GM12892 (cell line): ENCODE data around the gene PSAP.

Experiments
- POLR2A ChIP-seq: IDR thresholded peaks from 2 replicates; pipeline ENCODE4 v1.6.1; 2011; ENCODE audit warnings: low read depth, low read length, control low read depth
- POLR2AphosphoS5 ChIP-seq: IDR thresholded peaks from 2 replicates; pipeline ENCODE4 v1.6.1; 2011; ENCODE audit warnings: low read depth, low read length, control low read depth
- TAF1 ChIP-seq: IDR thresholded peaks from 2 replicates; pipeline ENCODE4 v1.6.1; 2011; ENCODE audit warnings: low read depth, mild to moderate bottlenecking, control low read depth, low read length, borderline replicate concordance

- TF ChIP-seq POLR2A (no peak), POLR2AphosphoS5 (no peak), TAF1 (no peak)
Measured at GRCh38 chr10:71783917-71784678, 67.0 kb downstream of the PSAP start.
